AG08396 (cell line): ENCODE measurements around the gene BID.

ENCODE experiments used
- DNase-seq: peaks from one replicate; pipeline ENCODE4 v3.0.0; 2012; ENCODE audit warnings: low spot score, mixed read lengths

BID gene

GRCh38 chr22:17738386-17739128 is 35.7 kb downstream of the BID start:
- DNase-seq = no peak

DNA sequence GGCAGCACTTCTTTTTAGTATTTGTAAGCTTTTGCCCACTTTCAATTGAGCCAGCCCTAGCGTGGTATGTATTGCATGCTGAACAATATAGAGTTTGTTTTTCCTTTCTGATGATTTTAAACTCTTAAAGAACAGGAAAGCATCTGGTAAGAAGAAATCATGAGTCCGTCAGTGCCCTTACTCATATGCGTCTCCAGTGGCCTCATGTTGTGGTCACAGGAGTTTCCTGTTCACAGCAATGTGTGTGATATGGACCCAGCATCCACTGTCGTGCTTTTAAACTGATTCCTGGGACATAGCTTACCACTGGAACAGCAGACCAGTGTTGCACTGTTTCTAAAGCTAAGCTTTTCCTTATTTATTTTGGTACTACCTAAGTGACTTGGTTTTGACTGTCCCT is 40.1 kb downstream of the BID start:
- DNase-seq = no peak

- DNase-seq = peak; percentile 62
These were observed 40.8 kb downstream of the BID start for GRCh38 chr22:17733466-17733865.

DNA sequence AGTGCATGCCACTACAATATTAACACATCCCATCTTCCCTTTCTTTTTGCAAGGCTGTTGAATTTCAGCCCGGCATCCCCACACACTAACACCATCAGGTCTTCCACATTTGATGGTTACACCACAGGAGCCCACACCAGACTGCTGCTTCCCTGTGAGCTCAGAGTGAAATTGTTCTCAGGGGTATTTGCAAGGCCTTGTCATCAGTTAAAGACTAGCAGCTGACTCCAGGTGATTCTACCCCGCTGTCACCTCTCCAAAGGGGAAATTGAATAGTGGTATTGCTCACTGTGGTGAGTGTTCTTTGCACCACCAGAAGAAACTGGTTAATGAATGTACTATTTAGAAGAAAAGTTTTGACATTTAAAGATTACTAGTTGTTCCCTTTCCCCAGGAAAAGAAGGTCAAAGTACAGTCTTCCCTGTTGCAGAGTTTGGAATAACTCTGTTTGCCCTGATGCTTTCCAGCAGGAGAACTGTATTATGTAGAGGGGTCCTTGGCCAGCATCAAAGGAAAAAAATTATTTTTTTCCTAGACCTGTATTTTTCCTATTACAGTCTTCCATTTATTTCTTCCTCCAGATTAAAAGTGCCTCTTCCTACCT is 41.9 kb downstream of the BID start:
- no peak for DNase-seq

DNA sequence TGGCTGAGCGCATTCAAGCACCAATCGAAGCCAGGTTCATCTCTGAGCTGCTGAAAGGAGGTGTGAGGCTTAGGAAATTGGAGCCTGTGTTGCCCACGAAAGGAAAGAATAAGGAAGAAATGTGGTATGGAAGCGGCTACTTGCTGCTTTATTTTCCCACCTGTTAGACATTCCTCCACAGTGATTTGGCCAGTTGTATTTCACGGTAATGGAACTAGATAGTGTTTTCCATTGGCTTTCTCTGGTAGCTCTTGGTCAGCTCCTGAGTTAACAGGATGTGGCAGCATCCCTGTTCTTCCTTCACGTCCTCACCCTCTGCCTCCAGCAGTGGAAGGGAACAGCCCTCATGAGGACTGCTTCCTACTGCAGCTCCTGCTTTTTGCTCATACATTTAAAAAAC is 44.7 kb downstream of the BID start:
- no peak for DNase-seq

DNA sequence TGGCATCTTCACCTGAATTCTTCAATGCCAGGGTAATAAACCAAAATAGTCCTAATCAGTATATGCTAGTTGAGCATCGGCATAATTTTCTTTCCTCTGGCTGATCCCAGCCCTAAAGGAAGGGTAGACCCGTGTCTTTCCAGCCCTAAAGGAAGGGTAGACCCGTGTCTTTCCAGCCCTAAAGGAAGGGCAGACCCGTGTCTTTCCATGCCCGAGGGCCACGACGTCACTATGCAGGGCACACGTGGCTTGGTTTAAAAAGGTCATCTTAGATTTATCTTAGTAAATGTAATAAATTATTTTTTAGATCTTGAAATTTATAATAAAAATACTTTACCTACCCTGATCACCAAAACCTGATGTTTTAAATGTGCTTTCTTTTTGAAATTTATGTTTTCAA is 45.5 kb downstream of the BID start:
- no peak for DNase-seq

- no peak for DNase-seq
These were observed 47.1 kb downstream of the BID start for GRCh38 chr22:17726928-17727897.

GRCh38 chr22:17726006-17726927 is 48.0 kb downstream of the BID start:
- DNase-seq = peak; percentile 71

- no peak for DNase-seq
These were observed 48.8 kb downstream of the BID start for GRCh38 chr22:17725500-17725796.

DNA sequence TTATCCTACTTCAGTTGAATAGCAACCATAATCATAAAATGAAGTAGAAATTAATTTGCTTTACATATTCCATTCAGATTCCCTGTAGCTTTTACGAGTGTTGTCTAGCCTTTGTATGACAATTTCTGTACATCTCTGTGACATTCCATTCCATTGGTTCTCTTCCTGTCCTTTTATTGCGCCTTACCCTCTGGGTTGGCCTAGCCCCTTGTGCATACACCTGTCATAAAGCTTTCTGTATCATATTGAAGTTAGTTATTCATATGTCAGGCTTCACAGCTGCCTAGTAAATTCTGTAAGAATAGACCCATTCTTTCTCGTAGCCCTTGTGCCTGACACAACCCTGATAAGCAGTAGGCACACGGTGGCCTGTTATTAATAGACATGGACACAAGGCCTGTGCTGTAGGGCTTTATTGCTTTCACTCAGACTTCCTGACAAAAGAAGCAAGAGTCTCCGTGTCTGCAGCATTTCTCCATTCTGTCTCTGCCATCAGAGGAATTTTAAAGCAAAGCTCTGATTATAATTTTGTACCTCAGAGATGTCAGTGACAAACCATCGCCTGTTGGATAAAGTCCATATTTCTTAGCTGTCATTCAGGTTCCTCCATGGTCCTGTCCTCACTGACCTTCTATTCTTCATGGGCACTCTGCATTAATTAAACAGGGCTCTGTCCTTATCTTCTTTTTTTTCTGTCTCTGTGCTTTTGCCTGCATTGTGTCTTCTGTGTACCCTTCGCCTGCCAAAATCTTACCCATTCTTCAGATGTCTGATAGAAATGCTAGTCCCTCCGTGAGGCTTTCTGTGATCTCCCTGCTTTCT is 49.4 kb downstream of the BID start:
- DNase-seq = no peak

DNA sequence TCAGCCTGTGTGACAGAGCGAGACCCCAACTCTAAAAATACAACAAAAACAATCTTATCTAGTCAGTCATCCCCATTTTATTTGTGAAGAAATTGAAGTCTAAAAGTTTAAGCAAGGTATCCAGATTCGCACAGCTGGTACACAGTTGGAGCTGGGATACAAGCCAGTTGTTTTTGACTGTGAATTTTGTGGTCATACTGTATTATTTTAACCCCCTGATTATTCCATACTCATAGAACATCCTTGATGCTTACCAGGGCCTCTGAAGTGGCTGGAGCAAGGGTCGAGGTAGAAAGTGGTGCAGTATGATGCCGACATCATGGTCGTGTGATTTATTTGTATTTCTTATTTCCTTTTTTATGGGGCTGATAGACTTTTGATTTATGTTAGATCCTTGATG is 50.0 kb downstream of the BID start:
- DNase-seq = no peak

- DNase-seq = no peak
These were observed 54.4 kb downstream of the BID start for GRCh38 chr22:17719911-17720310.

DNA sequence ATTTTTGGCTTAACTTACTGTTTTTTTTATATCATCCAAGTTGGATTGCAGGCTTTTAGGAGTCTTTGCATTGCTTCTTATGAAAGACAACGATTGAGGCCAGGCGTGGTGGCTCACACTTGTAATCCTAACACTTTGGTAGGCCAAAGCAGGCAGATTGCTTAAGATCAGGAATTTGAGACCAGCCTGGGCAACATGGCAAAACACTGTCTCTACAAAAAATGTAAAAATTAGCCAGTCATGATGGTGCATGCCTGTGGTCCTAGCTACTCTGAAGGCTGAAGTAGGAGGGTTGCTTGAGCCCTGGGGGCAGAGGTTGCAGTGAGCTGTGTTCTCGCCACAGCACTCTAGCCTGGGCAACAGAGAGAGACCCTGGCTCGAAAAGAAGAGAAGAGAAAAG is 56.6 kb downstream of the BID start:
- no peak for DNase-seq

DNA sequence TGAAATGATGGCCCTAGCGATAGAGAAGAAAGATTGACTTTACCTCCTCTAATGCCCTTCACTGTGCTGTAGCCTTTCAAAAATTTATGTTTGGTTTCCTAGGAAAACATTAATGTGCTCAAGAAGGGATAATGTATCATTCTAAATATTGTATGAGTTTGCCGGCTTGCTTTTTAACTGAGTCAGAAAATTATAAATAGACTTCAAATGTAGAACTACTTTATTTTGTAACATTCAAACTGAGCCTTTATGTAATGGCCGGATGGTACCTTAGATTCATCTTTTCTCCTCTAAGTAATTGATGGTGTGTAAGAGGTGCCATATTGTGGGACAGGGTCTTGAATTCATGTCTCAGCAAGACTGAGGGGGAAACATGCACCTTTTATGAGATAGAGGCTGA is 57.7 kb downstream of the BID start:
- no peak for DNase-seq

DNA sequence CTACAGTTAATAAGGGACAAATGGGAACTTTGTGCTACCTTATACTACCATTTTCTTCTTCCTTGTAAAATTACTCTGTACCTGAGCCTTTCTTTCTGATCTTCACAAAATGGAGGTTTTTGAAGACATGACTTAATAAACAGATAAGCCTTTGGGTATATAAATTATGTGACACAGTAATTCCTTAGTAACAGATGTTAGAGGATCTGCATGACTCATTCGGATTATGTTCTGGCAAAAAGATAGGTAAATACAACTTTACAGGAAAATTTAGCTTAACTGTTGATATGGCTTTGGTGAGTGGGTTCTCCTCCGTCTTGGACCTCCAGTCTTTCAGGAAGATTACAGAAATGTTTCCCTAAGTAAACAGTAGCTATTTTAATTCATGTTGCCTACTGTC is 61.8 kb downstream of the BID start:
- no peak for DNase-seq

DNA sequence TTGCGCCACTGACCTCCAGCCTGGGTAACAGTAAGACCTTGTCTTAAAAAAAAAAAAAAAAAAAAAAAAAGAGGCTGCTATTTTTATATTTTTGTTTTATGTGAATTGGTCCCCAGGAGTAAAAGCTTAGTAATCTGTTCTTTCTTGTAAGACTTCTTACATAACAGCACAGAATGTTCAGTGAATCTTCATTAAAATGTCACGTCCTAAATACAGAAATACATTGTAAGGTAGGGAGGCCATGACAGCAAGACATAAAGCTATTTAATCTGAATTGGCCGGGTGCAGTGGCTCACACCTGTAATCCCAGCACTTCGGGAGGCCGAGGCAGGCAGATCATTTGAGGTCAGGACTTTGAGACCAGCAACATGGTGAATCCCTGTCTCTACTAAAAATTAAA is 64.2 kb downstream of the BID start:
- no peak for DNase-seq

DNA sequence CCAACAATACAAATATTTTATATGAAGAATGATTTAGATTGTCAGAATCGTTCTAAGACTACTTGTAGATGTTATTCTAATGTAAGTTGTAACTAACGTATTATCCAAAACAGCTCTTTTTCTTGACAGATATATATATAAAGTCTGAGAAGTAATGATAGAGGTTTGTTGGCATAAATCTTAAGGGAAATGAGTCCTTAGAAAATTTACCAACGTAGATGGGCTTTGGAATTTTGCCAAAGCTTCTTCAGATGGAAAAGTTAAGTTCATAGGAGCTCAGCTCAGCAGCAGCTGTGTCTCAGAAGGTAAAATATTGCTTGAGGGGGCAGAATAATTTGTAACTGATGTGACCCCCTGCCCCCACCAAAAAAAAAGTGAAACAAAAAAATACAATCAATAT is 66.7 kb downstream of the BID start:
- no peak for DNase-seq

GRCh38 chr22:17706947-17707346 is 67.3 kb downstream of the BID start:
- no peak for DNase-seq

- DNase-seq = peak; percentile 82
These were observed 68.0 kb downstream of the BID start for GRCh38 chr22:17705951-17706900.

GRCh38 chr22:17705546-17705945 is 68.7 kb downstream of the BID start:
- DNase-seq = no peak
